Smooth muscle cell (in vitro differentiated cells): ENCODE data around the gene CFAP91. TPM values are rescaled to one million over a fixed set of nuclear protein-coding genes. Genes with fewer than 3 reads are reported as not detected.

Experiments
- DNase-seq: peaks from one replicate; lab custom pipeline; 2025; ENCODE audit not compliant: unreplicated experiment; lab: John Stamatoyannopoulos, UW
- H2AFZ ChIP-seq: fragments of 200-600 bp; sonication (generic); 2 replicates; pipeline ENCODE4 v1.6.0; 2016; ENCODE audit warnings: antibody characterized with exemption, low read depth, mild to moderate bottlenecking
- H3F3A ChIP-seq: fragments of 200-600 bp; sonication (generic); 2 replicates; pipeline ENCODE4 v1.6.0; 2017; ENCODE audit warnings: antibody characterized with exemption, low read depth
- H3K27ac ChIP-seq: fragments of 200-600 bp; sonication (generic); 2 replicates; pipeline ENCODE4 v1.5.1; 2016; ENCODE audit warnings: low read depth, mild to moderate bottlenecking
- H3K27me3 ChIP-seq: fragments of 200-600 bp; sonication (generic); 2 replicates; pipeline ENCODE4 v1.6.1; 2016; ENCODE audit warnings: low read depth, mild to moderate bottlenecking
- H3K36me3 ChIP-seq: fragments of 200-600 bp; sonication (generic); 2 replicates; pipeline ENCODE4 v1.5.1; 2016; ENCODE audit warnings: low read depth
- H3K4me1 ChIP-seq: fragments of 200-600 bp; sonication (generic); 2 replicates; pipeline ENCODE4 v1.5.1; 2016; ENCODE audit warnings: low read depth
- H3K4me2 ChIP-seq: fragments of 200-600 bp; sonication (generic); 2 replicates; pipeline ENCODE4 v1.6.0; 2016; ENCODE audit warnings: mild to moderate bottlenecking
- H3K4me3 ChIP-seq: fragments of 200-600 bp; sonication (generic); 2 replicates; pipeline ENCODE4 v1.5.1; 2016; ENCODE audit warnings: mild to moderate bottlenecking
- H3K79me2 ChIP-seq: fragments of 200-600 bp; sonication (generic); 2 replicates; pipeline ENCODE4 v1.6.0; 2016; ENCODE audit warnings: low read depth, mild to moderate bottlenecking
- H3K9ac ChIP-seq: fragments of 200-600 bp; sonication (generic); 2 replicates; pipeline ENCODE4 v1.6.0; 2016; ENCODE audit warnings: low read depth
- H3K9me3 ChIP-seq: fragments of 200-600 bp; sonication (generic); replicated peaks from 2 replicates; pipeline ENCODE4 v1.5.1; 2016; ENCODE audit warnings: low read depth
- H4K20me1 ChIP-seq: fragments of 200-600 bp; sonication (generic); 2 replicates; pipeline ENCODE4 v1.6.0; 2016; ENCODE audit warnings: low read depth
- CTCF ChIP-seq: fragments of 200-600 bp; sonication (generic); IDR thresholded peaks from 2 replicates; pipeline ENCODE4 v1.5.1; 2017; ENCODE audit warnings: borderline replicate concordance, mild to moderate bottlenecking, antibody characterized with exemption; ENCODE audit not compliant: insufficient read depth, poor library complexity, severe bottlenecking
- WGBS: methylation state at CpG from one replicate; pipeline ENCODE4 v1.1.7; 2016; ENCODE audit warnings: low lambda C conversion rate; 5-methylcytosine and 5-hydroxymethylcytosine counted together
- polyA plus RNA-seq: library from polyadenylated mRNA; unstranded; fragments of >200 nt; fragmentation: Nextera tagmentation; extraction: Ambion mirVana; gene quantifications from 2 replicates; pipeline ENCODE4 v1.2.1, GENCODE V29; 2016
- total RNA-seq: library from RNA; depleted of rRNA; stranded (reverse); fragments of >200 nt; gene quantifications from 2 replicates; pipeline ENCODE4 v1.2.3, GENCODE V29; 2014

Gene CFAP91
- total and polyA plus RNA-seq, 2 experiments from 2014 or later: 0.40 TPM; not detected in 1

DNA sequence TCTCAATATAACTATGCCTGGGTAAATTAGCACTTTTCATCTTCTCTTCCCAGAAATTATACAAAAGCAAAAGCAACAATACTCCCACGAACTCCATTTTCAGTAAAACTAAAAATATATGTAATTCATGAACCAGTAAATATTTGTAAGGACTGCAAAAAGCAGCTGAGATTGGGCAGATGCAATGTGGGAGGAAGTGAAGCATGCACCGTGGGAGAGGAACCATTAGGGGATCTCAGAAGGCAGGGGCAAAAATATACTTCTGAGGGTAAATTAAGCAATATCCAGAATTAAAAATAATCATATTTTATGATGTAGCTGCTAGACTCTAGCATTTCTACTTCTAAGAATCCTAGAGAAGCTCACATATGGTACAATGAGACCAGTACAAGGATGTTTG is 20.2 kb downstream of the CFAP91 start:
- Histone ChIP-seq H2AFZ (no peak overlapping the region), H3K36me3 (no peaks in the 10 kb centered on the region), H3K4me3 (no peak overlapping the region), H3K9me3 (no peaks in the 10 kb centered on the region), H3K27me3 (peaks cover 38% of the 10 kb centered on the region), H3K27ac (no peak overlapping the region), H3F3A (no peaks in the 10 kb centered on the region), H3K4me1 (no peaks in the 10 kb centered on the region), H4K20me1 (no peaks in the 10 kb centered on the region), H3K4me2 (no peak overlapping the region), H3K79me2 (no peaks in the 10 kb centered on the region), H3K9ac (no peak overlapping the region)
- no peak for DNase-seq
- WGBS: 56% methylated on average over 2 of the region's 2 CpGs
- no peak for TF ChIP-seq CTCF

DNA sequence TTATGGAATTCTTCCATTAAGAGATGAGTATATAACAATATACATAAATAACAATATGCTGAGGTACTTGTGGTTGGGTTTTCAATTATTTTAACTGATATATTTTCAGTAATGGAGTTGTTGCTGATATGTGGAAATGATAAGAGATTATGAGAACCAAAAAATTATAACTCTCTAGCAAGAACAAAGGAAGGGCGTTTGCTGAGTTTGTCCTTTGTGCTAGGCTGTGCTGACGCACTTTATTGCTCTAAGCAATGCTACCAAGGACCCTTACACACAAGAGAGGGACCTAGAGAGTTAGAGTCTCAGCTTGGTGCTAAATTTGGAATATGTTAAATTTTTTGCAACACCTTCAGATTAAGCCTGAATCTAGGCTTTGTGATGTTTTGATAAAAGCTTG is 24.1 kb downstream of the CFAP91 start:
- no peak for TF ChIP-seq CTCF
- 83% methylated on average over 2 of the region's 2 CpGs for WGBS

GRCh38 chr3:119729996-119730395 is 27.2 kb downstream of the CFAP91 start:
- no peaks in the 10 kb centered on the region for H3K9me3 ChIP-seq
- peaks cover 4% of the 10 kb centered on the region for H3K4me1 ChIP-seq
- no peak overlapping the region for H3K4me2 ChIP-seq
- no peak overlapping the region for H3K27ac ChIP-seq
- H3F3A ChIP-seq: no peaks in the 10 kb centered on the region
- no peak for TF ChIP-seq CTCF
- DNase-seq: no peak
- no peak overlapping the region for H3K4me3 ChIP-seq
- no peaks in the 10 kb centered on the region for H4K20me1 ChIP-seq
- H3K9ac ChIP-seq: no peak overlapping the region
- peaks cover 37% of the 10 kb centered on the region for H3K27me3 ChIP-seq
- no peaks in the 10 kb centered on the region for H3K79me2 ChIP-seq
- 94% methylated on average over 6 of the region's 6 CpGs for WGBS
- no peak overlapping the region for H2AFZ ChIP-seq
- H3K36me3 ChIP-seq: no peaks in the 10 kb centered on the region

More for the DNA sequence above, 24.1 kb downstream of the CFAP91 start:
- H3K4me2 ChIP-seq: no peak overlapping the region
- H4K20me1 ChIP-seq: no peaks in the 10 kb centered on the region
- DNase-seq: no peak
- no peak overlapping the region for H3K4me3 ChIP-seq
- H3K27ac ChIP-seq: no peak overlapping the region
- H3K9me3 ChIP-seq: no peaks in the 10 kb centered on the region
- H3K9ac ChIP-seq: no peak overlapping the region
- no peaks in the 10 kb centered on the region for H3F3A ChIP-seq
- no peak overlapping the region for H2AFZ ChIP-seq
- no peaks in the 10 kb centered on the region for H3K36me3 ChIP-seq
- H3K79me2 ChIP-seq: no peaks in the 10 kb centered on the region
- no peaks in the 10 kb centered on the region for H3K4me1 ChIP-seq
- peaks cover 40% of the 10 kb centered on the region for H3K27me3 ChIP-seq

- H2AFZ ChIP-seq: no peak overlapping the region
These were observed 28.9 kb downstream of the CFAP91 start for GRCh38 chr3:119731560-119732343.

More at GRCh38 chr3:119731560-119732343, 28.9 kb downstream of the CFAP91 start:
- Histone ChIP-seq H4K20me1 (no peaks in the 10 kb centered on the region), H3K79me2 (no peaks in the 10 kb centered on the region), H3K27ac (no peak overlapping the region), H3K4me3 (no peak overlapping the region), H3K27me3 (peaks cover 19% of the 10 kb centered on the region), H3K4me2 (no peak overlapping the region), H3F3A (no peaks in the 10 kb centered on the region), H3K36me3 (no peaks in the 10 kb centered on the region), H3K9ac (no peak overlapping the region), H3K9me3 (no peaks in the 10 kb centered on the region), H3K4me1 (peaks cover 4% of the 10 kb centered on the region)
- WGBS: 77% methylated on average over 8 of the region's 8 CpGs
- DNase-seq: no peak
- no peak for TF ChIP-seq CTCF
